ENCODE data around the gene HAUS3.

- TF ChIP-seq ZNF274 (IDR thresholded peaks at IDR 0.05; ENCODE audit: low read depth, low read length) (no peak), YY1 (IDR thresholded peaks at IDR 0.05; ENCODE audit: insufficient read depth, insufficient read length) (no peak), SUZ12 (IDR thresholded peaks at IDR 0.05; ENCODE audit: extremely low read depth, insufficient read depth, insufficient read length) (no peak)
Measured at GRCh38 chr4:2231082-2231481, 10.8 kb downstream of the HAUS3 start.

Measured in NT2/D1 (cell line).